HEK293 (cell line): Measurements from ENCODE around the gene TRAF3IP3.
A peak's percentile ranks its signal among the peaks of the same experiment; 100 is the strongest.

ENCODE experiments used
- GFI1B ChIP-seq: fragments of 450-650 bp; formaldehyde crosslinking; IDR thresholded peaks from 2 replicates; pipeline ENCODE4 v1.5.1; 2016; ENCODE audit warnings: missing biosample characterization, missing genetic modification characterization
- GLI2 ChIP-seq: fragments of 450-650 bp; formaldehyde crosslinking; IDR thresholded peaks from 2 replicates; pipeline ENCODE4; 2017; ENCODE audit warnings: missing biosample characterization, missing genetic modification characterization, low read depth, borderline replicate concordance
- KLF1 ChIP-seq: fragments of 450-650 bp; formaldehyde crosslinking; IDR thresholded peaks from 2 replicates; pipeline ENCODE4 v1.5.1; 2016; ENCODE audit warnings: missing biosample characterization, missing genetic modification characterization
- MEIS1 ChIP-seq: sonication (generic); formaldehyde crosslinking; IDR thresholded peaks from 2 replicates; pipeline ENCODE4 v1.8.1; 2022; ENCODE audit warnings: missing genetic modification reagents, mild to moderate bottlenecking, borderline replicate concordance
- OSR2 ChIP-seq: fragments of 450-650 bp; formaldehyde crosslinking; IDR thresholded peaks from 2 replicates; pipeline ENCODE4 v1.5.1; 2016; ENCODE audit warnings: missing biosample characterization, missing genetic modification characterization
- PRDM10 ChIP-seq: fragments of 450-650 bp; formaldehyde crosslinking; IDR thresholded peaks from 2 replicates; pipeline ENCODE4 v1.5.1; 2016; ENCODE audit warnings: missing biosample characterization, missing genetic modification characterization
- SCRT1 ChIP-seq: fragments of 450-650 bp; formaldehyde crosslinking; IDR thresholded peaks from 2 replicates; pipeline ENCODE4 v1.5.1; 2016; ENCODE audit warnings: missing biosample characterization, missing genetic modification characterization, borderline replicate concordance
- SP3 ChIP-seq: fragments of 450-650 bp; formaldehyde crosslinking; IDR thresholded peaks from 2 replicates; pipeline ENCODE4 v1.5.1; 2016; ENCODE audit warnings: missing biosample characterization, missing genetic modification characterization
- ZBTB44 ChIP-seq: fragments of 450-650 bp; IDR thresholded peaks from 2 replicates; pipeline ENCODE4 v1.5.1; 2018; ENCODE audit warnings: missing biosample characterization, mild to moderate bottlenecking, missing genetic modification characterization
- ZNF112 ChIP-seq: fragments of 450-650 bp; formaldehyde crosslinking; IDR thresholded peaks from 2 replicates; pipeline ENCODE4 v1.5.0; 2017; ENCODE audit warnings: missing biosample characterization, missing genetic modification characterization
- ZNF211 ChIP-seq: fragments of 450-650 bp; formaldehyde crosslinking; IDR thresholded peaks from 2 replicates; pipeline ENCODE4 v1.5.1; 2016; ENCODE audit warnings: low read depth, missing biosample characterization, missing genetic modification characterization
- ZNF214 ChIP-seq: fragments of 450-650 bp; formaldehyde crosslinking; IDR thresholded peaks from 2 replicates; pipeline ENCODE4 v1.5.1; 2017; ENCODE audit warnings: missing biosample characterization, mild to moderate bottlenecking, missing genetic modification characterization, borderline replicate concordance
- ZNF221 ChIP-seq: fragments of 450-650 bp; formaldehyde crosslinking; IDR thresholded peaks from 2 replicates; pipeline ENCODE4 v1.5.1; 2017; ENCODE audit warnings: missing biosample characterization, missing genetic modification characterization, borderline replicate concordance
- ZNF26 ChIP-seq: fragments of 450-650 bp; formaldehyde crosslinking; IDR thresholded peaks from 2 replicates; pipeline ENCODE4 v1.5.1; 2016; ENCODE audit warnings: missing biosample characterization, missing genetic modification characterization
- ZNF311 ChIP-seq: fragments of 450-650 bp; formaldehyde crosslinking; IDR thresholded peaks from 2 replicates; pipeline ENCODE4 v1.5.1; 2017; ENCODE audit warnings: missing biosample characterization, missing genetic modification characterization, borderline replicate concordance
- ZNF350 ChIP-seq: fragments of 450-650 bp; formaldehyde crosslinking; IDR thresholded peaks from 2 replicates; pipeline ENCODE4 v1.5.0; 2017; ENCODE audit warnings: missing biosample characterization, mild to moderate bottlenecking, missing genetic modification characterization
- ZNF501 ChIP-seq: fragments of 450-650 bp; formaldehyde crosslinking; IDR thresholded peaks from 2 replicates; pipeline ENCODE4 v1.5.1; 2016; ENCODE audit warnings: missing biosample characterization, missing genetic modification characterization
- ZNF518A ChIP-seq: fragments of 450-650 bp; formaldehyde crosslinking; conservative IDR thresholded peaks from 2 replicates; pipeline ENCODE4 v1.5.1; 2016; ENCODE audit warnings: low read depth, missing biosample characterization, missing genetic modification characterization
- ZNF600 ChIP-seq: fragments of 450-650 bp; formaldehyde crosslinking; IDR thresholded peaks from 2 replicates; pipeline ENCODE4 v1.5.1; 2016; ENCODE audit warnings: missing biosample characterization, missing genetic modification characterization
- ZNF658 ChIP-seq: fragments of 450-650 bp; formaldehyde crosslinking; IDR thresholded peaks from 2 replicates; pipeline ENCODE4; 2016; ENCODE audit warnings: missing biosample characterization, missing genetic modification characterization
- ZNF670 ChIP-seq: fragments of 450-650 bp; formaldehyde crosslinking; IDR thresholded peaks from 2 replicates; pipeline ENCODE4 v1.5.1; 2016; ENCODE audit warnings: missing biosample characterization, missing genetic modification characterization, low read depth
- ZNF830 ChIP-seq: fragments of 450-650 bp; IDR thresholded peaks from 2 replicates; pipeline ENCODE4 v1.5.0; 2018; ENCODE audit warnings: missing biosample characterization, missing genetic modification characterization, low read depth, mild to moderate bottlenecking, moderate library complexity
- ZNF843 ChIP-seq: fragments of 450-650 bp; formaldehyde crosslinking; IDR thresholded peaks from 2 replicates; pipeline ENCODE4 v1.5.1; 2016; ENCODE audit warnings: missing biosample characterization, missing genetic modification characterization
- ZSCAN16 ChIP-seq: fragments of 450-650 bp; formaldehyde crosslinking; IDR thresholded peaks from 2 replicates; pipeline ENCODE4 v1.5.1; 2016; ENCODE audit warnings: missing biosample characterization, missing genetic modification characterization
- ZSCAN18 ChIP-seq: fragments of 450-650 bp; formaldehyde crosslinking; IDR thresholded peaks from 2 replicates; pipeline ENCODE4 v1.5.1; 2016; ENCODE audit warnings: missing biosample characterization, missing genetic modification characterization

Gene TRAF3IP3

GRCh38 chr1:209827384-209828262 is 71.8 kb downstream of the TRAF3IP3 start, which contains the start of gene UTP25 (continued):
- no peak for TF ChIP-seq ZNF26 (tag by site-specific recombination)
- 0 out of 2 replicates have a peak, but pooled peaks have one; percentile 27 for TF ChIP-seq PRDM10
- TF ChIP-seq ZNF501 (tag by site-specific recombination), result peak; percentile 74; the same call in 1 of the 2 replicates
- TF ChIP-seq SCRT1 (tag by site-specific recombination), result peak; percentile 8; the same call in 1 of the 2 replicates
- peak; percentile 89 for TF ChIP-seq ZNF518A (tag by site-specific recombination)
- TF ChIP-seq ZNF350 (tag by site-specific recombination), result no peak
- TF ChIP-seq ZBTB44 (tag by site-specific recombination), result no peak
- peak; percentile 46; the same call in 1 of the 2 replicates for TF ChIP-seq KLF1 (tag by site-specific recombination)
- TF ChIP-seq SP3, result peak; percentile 53
- TF ChIP-seq GFI1B (tag by site-specific recombination), result no peak
- TF ChIP-seq ZNF221 (tag by site-specific recombination), result no peak
- no peak for TF ChIP-seq MEIS1 (CRISPR knock-in tag)
- TF ChIP-seq ZNF843 (tag by site-specific recombination), result no peak; the same call in 1 of the 2 replicates
- no peak for TF ChIP-seq ZNF670 (tag by site-specific recombination)
- peak; percentile 43; the same call in 1 of the 2 replicates for TF ChIP-seq ZNF600 (tag by site-specific recombination)
- no peak for TF ChIP-seq GLI2
- no peak for TF ChIP-seq OSR2 (tag by site-specific recombination)
- no peak for TF ChIP-seq ZNF112 (tag by site-specific recombination)
- TF ChIP-seq ZNF311 (tag by site-specific recombination), result no peak
- TF ChIP-seq ZSCAN18 (tag by site-specific recombination), result no peak
- peak; percentile 75; the same call in 1 of the 2 replicates for TF ChIP-seq ZSCAN16 (tag by site-specific recombination)
- no peak for TF ChIP-seq ZNF830 (tag by site-specific recombination)
- no peak for TF ChIP-seq ZNF214 (tag by site-specific recombination)
- TF ChIP-seq ZNF658 (tag by site-specific recombination), result no peak
- TF ChIP-seq ZNF211 (tag by site-specific recombination), result no peak
